Bronchus fibroblast of lung (primary cell): Measurements from ENCODE around the gene SYNC. TPM values are rescaled to one million over a fixed set of nuclear protein-coding genes. Genes with fewer than 3 reads are reported as not detected.

ENCODE experiments used
- total RNA-seq: library from RNA; depleted of rRNA; stranded (reverse); fragments of >200 nt; gene quantifications from 2 replicates; pipeline ENCODE4 v1.2.3, GENCODE V29; 2015

Gene SYNC
- 10.6 and 15.8 TPM in 2 replicates for total RNA-seq

GRCh38 chr1:32702599-32703478 lies at the start of gene SYNC:
Gene SYNC (minus strand): TSS chr1:32702770. CDS start chr1:32702660, 110 bp downstream.

GRCh38 chr1:32650752-32651460 lies 51.7 kb downstream of the SYNC start, which contains the start of gene RBBP4:
Gene RBBP4 (plus strand): TSS chr1:32651208. CDS start chr1:32651307, 99 bp downstream.

GRCh38 chr1:32650248-32650751 lies 52.3 kb downstream of the SYNC start, which contains the start of gene ZBTB8OS:
Gene ZBTB8OS (minus strand): TSS chr1:32650550. CDS start chr1:32650529, 21 bp downstream.

Other genes with a start within 250 kb of the SYNC start
- gene ZBTB8B, start 237.7 kb downstream of the SYNC start, total RNA-seq, result not detected in 2 replicates
- 3.0 and 3.9 TPM in 2 replicates for gene ZBTB8A, start 163.3 kb downstream of the SYNC start, total RNA-seq
- gene ZBTB8OS, start 52.2 kb downstream of the SYNC start, total RNA-seq, result 27.7 and 27.8 TPM in 2 replicates
- gene RBBP4, start 51.6 kb downstream of the SYNC start, total RNA-seq, result 122 and 151 TPM in 2 replicates
- 157 and 161 TPM in 2 replicates for gene YARS1, start 114.6 kb upstream of the SYNC start, total RNA-seq
- 12.5 and 17.1 TPM in 2 replicates for gene S100PBP, start 114.9 kb upstream of the SYNC start, total RNA-seq
- gene FNDC5, start 168.1 kb upstream of the SYNC start, total RNA-seq, result under 0.01 and 0.17 TPM in 2 replicates
- gene HPCA, start 183.7 kb upstream of the SYNC start, total RNA-seq, result 0.15 TPM in 1 of 2 replicates, not detected in the other
- 52.2 and 57.3 TPM in 2 replicates for gene TMEM54, start 198.6 kb upstream of the SYNC start, total RNA-seq